K562 (cell line): ENCODE results near the gene CRB2. TPM values are rescaled to one million over a fixed set of nuclear protein-coding genes. Genes with fewer than 3 reads are reported as not detected.

Experiments used
- ATF1 ChIP-seq, 2 experiments: fragments of 450-650 bp in 1 of 2; IDR thresholded peaks; 2 replicates each; pipeline ENCODE4 v1.6.1; 2016; ENCODE audit warnings: missing compliant biosample characterization in 1 of 2, missing genetic modification characterization in 1 of 2
- ATF3 ChIP-seq, 2 experiments: fragments of 450-650 bp in 1 of 2; sonication (generic) in 1 of 2; formaldehyde crosslinking in 1 of 2; IDR thresholded peaks in 1 of 2; conservative IDR thresholded peaks in 1 of 2; 2 replicates each; pipeline versions ENCODE4 v1.6.1 to v1.8.1; 2016 to 2023; ENCODE audit warnings: mild to moderate bottlenecking in 2 of 2, moderate library complexity in 2 of 2, inconsistent platforms in 1 of 2, missing genetic modification reagents in 1 of 2
- ATF7 ChIP-seq: fragments of 450-650 bp; IDR thresholded peaks from 2 replicates; pipeline ENCODE4 v1.7.1; 2014; ENCODE audit warnings: mild to moderate bottlenecking, moderate library complexity
- CTCF ChIP-seq, 3 experiments: IDR thresholded peaks in 2 of 3; conservative IDR thresholded peaks in 1 of 3; 2 replicates each; pipeline ENCODE4 v1.5.1; 2011 to 2012; ENCODE audit warnings: low read length in 3 of 3, mild to moderate bottlenecking in 3 of 3, control low read depth in 2 of 3, improper control_type of control experiment in 1 of 3, inconsistent platforms in 1 of 3, low read depth in 1 of 3, mixed read lengths in 1 of 3, moderate library complexity in 1 of 3; ENCODE audit not compliant: insufficient read depth in 2 of 3
- ESRRA ChIP-seq: fragments of 450-650 bp; IDR thresholded peaks from 2 replicates; pipeline ENCODE4 v1.6.1; 2014; ENCODE audit warnings: low read depth, mild to moderate bottlenecking, moderate library complexity, borderline replicate concordance
- HDAC3 ChIP-seq: fragments of 450-650 bp; IDR thresholded peaks from 2 replicates; pipeline ENCODE4 v1.6.1; 2018; ENCODE audit warnings: borderline replicate concordance, mild to moderate bottlenecking, moderate library complexity; ENCODE audit not compliant: partially characterized antibody
- MAX ChIP-seq: sonication (generic); formaldehyde crosslinking; IDR thresholded peaks from 2 replicates; pipeline ENCODE4 v1.9.0; 2022; ENCODE audit warnings: mild to moderate bottlenecking, missing genetic modification reagents
- MED1 ChIP-seq: sonication (generic); formaldehyde crosslinking; IDR thresholded peaks from 2 replicates; pipeline ENCODE4 v1.8.1; 2023; ENCODE audit warnings: missing genetic modification reagents, borderline replicate concordance
- NEUROD1 ChIP-seq: fragments of 150-350 bp; IDR thresholded peaks from 2 replicates; pipeline ENCODE4 v1.6.1; 2014; ENCODE audit warnings: borderline replicate concordance, low read length, low read depth; ENCODE audit not compliant: partially characterized antibody
- RREB1 ChIP-seq: fragments of 250-450 bp; sonication (Bioruptor Pico); IDR thresholded peaks from 2 replicates; pipeline ENCODE4 v1.4.0; 2020
- TAF7 ChIP-seq: fragments of 450-650 bp; IDR thresholded peaks from 2 replicates; pipeline ENCODE4 v1.6.1; 2016; ENCODE audit warnings: missing genetic modification characterization, missing compliant biosample characterization
- ZNF140 ChIP-seq: fragments of 250-450 bp; sonication (Bioruptor Pico); IDR thresholded peaks from 2 replicates; pipeline ENCODE4 v1.8.0; 2021; ENCODE audit warnings: moderate library complexity, mild to moderate bottlenecking, inconsistent platforms
- polyA plus RNA-seq, 8 experiments: library from polyadenylated mRNA; depleted of rRNA in 4 of 8; stranded (reverse) in 5 of 8; unstranded in 3 of 8; fragments of >200 nt; fragmentation: Nextera tagmentation in 2 of 8; fragmentation: Illumina TruSeq in 1 of 8; extraction: Ambion mirVana in 2 of 8; extraction: Trizol in 1 of 8; gene quantifications; 2 replicates each; pipeline versions ENCODE4 v1.2.1 to v1.2.3, GENCODE V29; 2011 to 2014; ENCODE audit warnings: inconsistent platforms in 1 of 8, missing spikeins in 1 of 8
- total RNA-seq, 7 experiments: library from RNA; depleted of rRNA in 6 of 7; stranded (reverse); fragments of >200 nt in 6 of 7; fragmentation: Illumina TruSeq in 2 of 7; extraction: Trizol in 2 of 7; gene quantifications; 2 replicates each; pipeline versions ENCODE4 v1.2.1 to v1.2.3, GENCODE V29; 2011 to 2021; ENCODE audit warnings: low replicate concordance in 1 of 7
- TF ChIP-seq, protein P1 (sequence below), 2 experiments: IDR thresholded peaks; 2 replicates each; pipeline ENCODE4 v1.6.1; 2012; ENCODE audit warnings: improper control_type of control experiment in 2 of 2, low read depth in 2 of 2, low read length in 2 of 2, borderline replicate concordance in 1 of 2

CRB2 gene
- total and polyA plus RNA-seq, 9 of the 15 experiments (the other 6 are each of a cell fraction or from before 2014, with no cell fraction given): 0.13 to 1.2 (median 0.25) TPM; not detected in 2

DNA sequence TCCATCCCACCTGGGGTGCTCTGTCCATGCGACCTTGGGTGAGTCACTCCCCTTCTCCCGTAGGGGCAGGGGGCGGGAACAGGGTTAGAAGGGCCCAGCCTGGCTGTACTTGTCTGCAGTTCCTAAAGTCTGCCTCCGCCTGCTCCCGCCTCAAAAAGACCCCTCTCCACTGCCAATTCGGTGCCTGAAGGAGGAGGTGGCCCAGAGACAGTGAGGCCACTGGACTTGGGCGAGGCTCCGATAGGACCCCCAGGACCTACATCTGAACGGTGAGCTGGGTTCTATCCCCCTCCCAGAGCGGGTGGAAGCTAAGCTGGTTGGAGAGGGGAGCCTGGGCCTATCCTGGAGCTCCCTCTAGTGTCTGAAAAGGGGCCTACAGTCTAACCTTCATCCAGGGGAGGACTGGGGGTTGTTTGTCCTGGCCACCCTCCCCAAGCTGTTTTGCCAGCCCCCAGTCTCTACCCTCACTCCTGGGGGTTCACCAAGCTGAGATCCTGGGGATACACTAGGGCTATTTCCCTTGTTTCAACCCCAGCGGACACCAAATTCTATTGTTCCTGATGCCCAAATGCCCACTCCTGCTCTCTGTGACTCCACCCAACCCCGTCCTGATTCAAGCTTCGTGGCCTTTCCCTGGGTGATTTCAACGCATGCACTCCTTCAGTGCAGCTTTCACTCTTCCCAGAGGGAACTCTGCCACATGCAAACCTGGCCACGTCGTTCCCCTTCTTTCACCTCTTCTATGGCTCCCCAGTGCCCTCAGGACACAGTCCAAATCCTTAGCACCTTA is 6.1 kb upstream of the CRB2 start (continued):
- peak; percentile 67 for TF ChIP-seq ATF3 (IDR thresholded peaks at IDR 0.05)
- TF ChIP-seq ATF3 (CRISPR knock-in tag; conservative IDR thresholded peaks at IDR 0.05): no peak
- peak; percentile 48 for TF ChIP-seq ESRRA
- no peak for TF ChIP-seq HDAC3
- no peak for TF ChIP-seq ZNF140 (CRISPR knock-in tag)
- no peak for TF ChIP-seq MED1 (CRISPR knock-in tag)
- TF ChIP-seq RREB1 (CRISPR knock-in tag): peak; percentile 48; the same call in 1 of the 2 replicates
- TF ChIP-seq NEUROD1: no peak
- no peak for TF ChIP-seq TAF7 (tag)
- TF ChIP-seq, protein P1, sequence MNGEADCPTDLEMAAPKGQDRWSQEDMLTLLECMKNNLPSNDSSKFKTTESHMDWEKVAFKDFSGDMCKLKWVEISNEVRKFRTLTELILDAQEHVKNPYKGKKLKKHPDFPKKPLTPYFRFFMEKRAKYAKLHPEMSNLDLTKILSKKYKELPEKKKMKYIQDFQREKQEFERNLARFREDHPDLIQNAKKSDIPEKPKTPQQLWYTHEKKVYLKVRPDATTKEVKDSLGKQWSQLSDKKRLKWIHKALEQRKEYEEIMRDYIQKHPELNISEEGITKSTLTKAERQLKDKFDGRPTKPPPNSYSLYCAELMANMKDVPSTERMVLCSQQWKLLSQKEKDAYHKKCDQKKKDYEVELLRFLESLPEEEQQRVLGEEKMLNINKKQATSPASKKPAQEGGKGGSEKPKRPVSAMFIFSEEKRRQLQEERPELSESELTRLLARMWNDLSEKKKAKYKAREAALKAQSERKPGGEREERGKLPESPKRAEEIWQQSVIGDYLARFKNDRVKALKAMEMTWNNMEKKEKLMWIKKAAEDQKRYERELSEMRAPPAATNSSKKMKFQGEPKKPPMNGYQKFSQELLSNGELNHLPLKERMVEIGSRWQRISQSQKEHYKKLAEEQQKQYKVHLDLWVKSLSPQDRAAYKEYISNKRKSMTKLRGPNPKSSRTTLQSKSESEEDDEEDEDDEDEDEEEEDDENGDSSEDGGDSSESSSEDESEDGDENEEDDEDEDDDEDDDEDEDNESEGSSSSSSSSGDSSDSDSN (IDR thresholded peaks at IDR 0.05; ENCODE audit: borderline replicate concordance in 1 of 2, low read depth in 2 of 2, low read length in 2 of 2): 0 out of 4 replicates have a peak, but pooled peaks of 1 of the 2 experiments have one; percentile 22
- TF ChIP-seq ATF7: peak; percentile 30; the same call in 1 of the 2 replicates
- no peak for TF ChIP-seq ATF1 (CRISPR knock-in tag; IDR thresholded peaks at IDR 0.05)
- TF ChIP-seq ATF1 (tag; IDR thresholded peaks at IDR 0.05): 0 out of 2 replicates have a peak, but pooled peaks have one; percentile 23
- no peak for TF ChIP-seq MAX (CRISPR knock-in tag)
- peak; percentile 93 to 96 (median 96) for TF ChIP-seq CTCF (IDR thresholded peaks at IDR 0.05 in 2 of 3, conservative IDR thresholded peaks at IDR 0.05 in 1 of 3; ENCODE audit: insufficient read depth in 2 of 3, low read depth in 1 of 3, low read length in 3 of 3)
